Panc1 (cell line): ENCODE measurements around the gene NR2C1.
A peak's percentile ranks its signal among the peaks of the same experiment; 100 is the strongest.

Source experiments
- POLR2AphosphoS5 ChIP-seq: IDR thresholded peaks from 2 replicates; pipeline ENCODE4 v1.6.1; 2012; ENCODE audit warnings: mild to moderate bottlenecking, low read depth, low read length, moderate library complexity
- TF ChIP-seq, protein P1 (sequence below): fragments of 450-650 bp; IDR thresholded peaks from 2 replicates; pipeline ENCODE4 v1.5.1; 2017; ENCODE audit warnings: mild to moderate bottlenecking

GRCh38 chr12:95117178-95117599, 43.8 kb upstream of the NR2C1 start:
- TF ChIP-seq, protein P1, sequence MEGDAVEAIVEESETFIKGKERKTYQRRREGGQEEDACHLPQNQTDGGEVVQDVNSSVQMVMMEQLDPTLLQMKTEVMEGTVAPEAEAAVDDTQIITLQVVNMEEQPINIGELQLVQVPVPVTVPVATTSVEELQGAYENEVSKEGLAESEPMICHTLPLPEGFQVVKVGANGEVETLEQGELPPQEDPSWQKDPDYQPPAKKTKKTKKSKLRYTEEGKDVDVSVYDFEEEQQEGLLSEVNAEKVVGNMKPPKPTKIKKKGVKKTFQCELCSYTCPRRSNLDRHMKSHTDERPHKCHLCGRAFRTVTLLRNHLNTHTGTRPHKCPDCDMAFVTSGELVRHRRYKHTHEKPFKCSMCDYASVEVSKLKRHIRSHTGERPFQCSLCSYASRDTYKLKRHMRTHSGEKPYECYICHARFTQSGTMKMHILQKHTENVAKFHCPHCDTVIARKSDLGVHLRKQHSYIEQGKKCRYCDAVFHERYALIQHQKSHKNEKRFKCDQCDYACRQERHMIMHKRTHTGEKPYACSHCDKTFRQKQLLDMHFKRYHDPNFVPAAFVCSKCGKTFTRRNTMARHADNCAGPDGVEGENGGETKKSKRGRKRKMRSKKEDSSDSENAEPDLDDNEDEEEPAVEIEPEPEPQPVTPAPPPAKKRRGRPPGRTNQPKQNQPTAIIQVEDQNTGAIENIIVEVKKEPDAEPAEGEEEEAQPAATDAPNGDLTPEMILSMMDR: peak; percentile 74
- no peak for TF ChIP-seq POLR2AphosphoS5
